Prostate gland (tissue), 2 donors: ENCODE data around the gene ZNF429. TPM values are rescaled to one million over a fixed set of nuclear protein-coding genes. Genes with fewer than 3 reads are reported as not detected.

ENCODE experiments used
- DNase-seq: peaks from one replicate; pipeline ENCODE4 v3.0.0-alpha.2; 2019; ENCODE audit warnings: low spot score
- H3K27ac ChIP-seq, 2 donors: fragments of 200-600 bp; sonication (generic); 2 replicates each; pipeline ENCODE4 v1.5.1; 2017 to 2019
- H3K27me3 ChIP-seq: fragments of 200-600 bp; sonication (generic); replicated peaks from 2 replicates; pipeline ENCODE4 v1.5.1; 2019; ENCODE audit not compliant: insufficient read depth
- H3K36me3 ChIP-seq, 2 donors: fragments of 200-600 bp; sonication (generic); 1 replicate in 1 of 2; 2 replicates in 1 of 2; pipeline versions ENCODE4 v1.5.1 to v1.8.1; 2017 to 2019
- H3K4me1 ChIP-seq: fragments of 200-600 bp; sonication (generic); replicated peaks from 2 replicates; pipeline ENCODE4 v1.5.1; 2019
- H3K4me3 ChIP-seq, 2 donors: fragments of 200-600 bp; sonication (generic); 2 replicates each; pipeline ENCODE4 v1.5.1; 2017 to 2019
- H3K9me3 ChIP-seq: fragments of 200-600 bp; sonication (generic); 2 replicates; pipeline ENCODE4 v1.5.1; 2017
- POLR2A ChIP-seq: fragments of 450-650 bp; IDR thresholded peaks from one replicate; pipeline ENCODE4 v1.6.1; 2016; ENCODE audit warnings: antibody characterized with exemption, mild to moderate bottlenecking
- POLR2AphosphoS5 ChIP-seq: sonication (generic); formaldehyde crosslinking; IDR thresholded peaks from one replicate; pipeline ENCODE4 v1.6.1; 2017; ENCODE audit warnings: antibody characterized with exemption
- WGBS: methylation state at CpG from one replicate; pipeline ENCODE4 v1.1.5; 2018; 5-methylcytosine and 5-hydroxymethylcytosine counted together
- intact Hi-C: fragments of 100-400 bp; cut with DNase I; formaldehyde crosslinking; loops from one replicate; pipeline ENCODE4 v1.14.2; 2022
- total RNA-seq, 2 donors: library from RNA; depleted of rRNA; stranded (reverse); fragments of >200 nt; gene quantifications; one replicate each; pipeline ENCODE4 v1.1.0, GENCODE V29; 2016
- TF ChIP-seq, protein P1 (sequence below), 4 experiments: fragments of 200-600 bp in 2 of 4; fragments of 450-650 bp in 2 of 4; sonication (generic) in 2 of 4; IDR thresholded peaks; 1 replicate in 3 of 4; 2 replicates in 1 of 4; pipeline ENCODE4 v1.5.1; 2016 to 2019; ENCODE audit warnings: antibody characterized with exemption in 4 of 4, mild to moderate bottlenecking in 2 of 4, moderate library complexity in 2 of 4

Gene ZNF429
- total RNA-seq, 2 donors from 2014 or later: 22.7 TPM

DNA sequence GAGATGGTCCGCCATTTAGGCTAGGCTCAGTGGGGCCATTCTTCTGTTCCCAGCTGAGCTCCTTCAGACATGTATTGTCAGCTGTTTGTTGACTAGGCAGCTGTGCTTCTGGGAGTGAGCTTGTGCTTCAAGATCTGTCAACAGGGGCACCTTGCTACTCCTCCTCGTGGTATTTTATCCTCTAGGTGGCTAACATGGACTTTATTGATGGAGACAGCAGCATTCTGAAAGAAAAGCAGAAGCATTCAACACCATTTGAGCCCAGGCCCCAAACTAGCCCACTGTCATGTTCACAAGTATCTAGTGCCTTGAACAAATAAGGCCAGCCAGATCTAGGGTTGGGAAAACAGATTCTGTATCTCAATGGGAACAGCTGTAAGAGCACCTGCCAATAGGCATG, 65.9 kb downstream of the ZNF429 start:
- DNase-seq: no peak
- 67% methylated on average over 2 of the region's 2 CpGs for WGBS
- no peaks in the 10 kb centered on the region for H3K9me3 ChIP-seq
- TF ChIP-seq POLR2A (no peak), POLR2AphosphoS5 (no peak)
- TF ChIP-seq, protein P1, sequence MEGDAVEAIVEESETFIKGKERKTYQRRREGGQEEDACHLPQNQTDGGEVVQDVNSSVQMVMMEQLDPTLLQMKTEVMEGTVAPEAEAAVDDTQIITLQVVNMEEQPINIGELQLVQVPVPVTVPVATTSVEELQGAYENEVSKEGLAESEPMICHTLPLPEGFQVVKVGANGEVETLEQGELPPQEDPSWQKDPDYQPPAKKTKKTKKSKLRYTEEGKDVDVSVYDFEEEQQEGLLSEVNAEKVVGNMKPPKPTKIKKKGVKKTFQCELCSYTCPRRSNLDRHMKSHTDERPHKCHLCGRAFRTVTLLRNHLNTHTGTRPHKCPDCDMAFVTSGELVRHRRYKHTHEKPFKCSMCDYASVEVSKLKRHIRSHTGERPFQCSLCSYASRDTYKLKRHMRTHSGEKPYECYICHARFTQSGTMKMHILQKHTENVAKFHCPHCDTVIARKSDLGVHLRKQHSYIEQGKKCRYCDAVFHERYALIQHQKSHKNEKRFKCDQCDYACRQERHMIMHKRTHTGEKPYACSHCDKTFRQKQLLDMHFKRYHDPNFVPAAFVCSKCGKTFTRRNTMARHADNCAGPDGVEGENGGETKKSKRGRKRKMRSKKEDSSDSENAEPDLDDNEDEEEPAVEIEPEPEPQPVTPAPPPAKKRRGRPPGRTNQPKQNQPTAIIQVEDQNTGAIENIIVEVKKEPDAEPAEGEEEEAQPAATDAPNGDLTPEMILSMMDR (IDR thresholded peaks at IDR 0.05): no peak
- H3K27me3 ChIP-seq: no peaks in the 10 kb centered on the region
- H3K27ac ChIP-seq: no peak overlapping the region
- H3K4me3 ChIP-seq: no peak overlapping the region
- H3K4me1 ChIP-seq: no peaks in the 10 kb centered on the region
- H3K36me3 ChIP-seq: no peaks in the 10 kb centered on the region
- intact Hi-C loops: no loop called here

DNA sequence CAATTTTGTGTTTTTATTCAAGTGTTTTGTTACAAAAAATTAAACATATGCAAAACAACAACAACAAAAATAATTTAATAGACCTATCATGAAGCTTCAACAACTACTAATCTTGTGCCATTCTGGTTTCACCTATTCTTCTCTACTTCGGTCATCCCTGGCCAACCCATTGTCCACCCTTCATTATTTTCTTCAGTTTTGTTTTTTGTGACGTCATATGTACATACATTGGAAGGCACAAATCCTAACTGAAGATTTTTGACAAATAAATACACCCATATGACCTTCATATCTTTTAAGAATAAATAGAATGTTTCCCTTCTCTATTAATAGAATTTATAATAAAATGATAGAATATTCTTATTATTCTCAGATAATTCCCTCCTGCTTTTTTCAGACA, 69.2 kb downstream of the ZNF429 start:
- no peaks in the 10 kb centered on the region for H3K27me3 ChIP-seq
- H3K4me3 ChIP-seq: no peak overlapping the region
- H3K4me1 ChIP-seq: no peaks in the 10 kb centered on the region
- H3K36me3 ChIP-seq: no peaks in the 10 kb centered on the region
- DNase-seq: no peak
- no peak for TF ChIP-seq POLR2A
- no peak for TF ChIP-seq POLR2AphosphoS5
- TF ChIP-seq, protein P1 (IDR thresholded peaks at IDR 0.05): no peak
- intact Hi-C loops: no loop called here
- no peaks in the 10 kb centered on the region for H3K9me3 ChIP-seq
- no peak overlapping the region for H3K27ac ChIP-seq
- 45% methylated on average over 2 of the region's 2 CpGs for WGBS

DNA sequence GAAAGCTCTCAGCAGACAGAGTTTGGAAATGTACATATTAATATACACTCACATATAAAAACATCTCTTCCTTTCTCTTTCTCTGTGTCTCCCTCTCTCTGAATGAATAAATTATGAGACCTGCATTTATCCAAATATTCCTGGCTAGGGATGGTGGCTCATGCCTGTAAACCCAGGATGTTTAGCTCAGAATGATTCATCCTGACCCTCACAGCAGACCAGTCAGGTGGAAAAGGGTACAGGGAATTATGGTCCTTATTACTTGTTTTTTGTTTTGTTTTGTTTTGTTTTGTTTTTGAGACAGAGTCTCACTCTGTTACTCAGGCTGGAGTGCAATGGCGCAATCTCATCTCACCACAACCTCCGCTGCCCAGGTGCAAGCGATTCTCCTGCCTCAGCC, 71.1 kb downstream of the ZNF429 start:
- H3K4me3 ChIP-seq: no peak overlapping the region
- H3K9me3 ChIP-seq: no peaks in the 10 kb centered on the region
- H3K36me3 ChIP-seq: no peaks in the 10 kb centered on the region
- DNase-seq: no peak
- TF ChIP-seq, protein P1 (IDR thresholded peaks at IDR 0.05): no peak
- TF ChIP-seq POLR2A (no peak), POLR2AphosphoS5 (no peak)
- H3K4me1 ChIP-seq: no peaks in the 10 kb centered on the region
- H3K27ac ChIP-seq: no peak overlapping the region
- H3K27me3 ChIP-seq: no peaks in the 10 kb centered on the region
- WGBS: 96% methylated on average over 3 of the region's 3 CpGs
- intact Hi-C loops: no loop called here

DNA sequence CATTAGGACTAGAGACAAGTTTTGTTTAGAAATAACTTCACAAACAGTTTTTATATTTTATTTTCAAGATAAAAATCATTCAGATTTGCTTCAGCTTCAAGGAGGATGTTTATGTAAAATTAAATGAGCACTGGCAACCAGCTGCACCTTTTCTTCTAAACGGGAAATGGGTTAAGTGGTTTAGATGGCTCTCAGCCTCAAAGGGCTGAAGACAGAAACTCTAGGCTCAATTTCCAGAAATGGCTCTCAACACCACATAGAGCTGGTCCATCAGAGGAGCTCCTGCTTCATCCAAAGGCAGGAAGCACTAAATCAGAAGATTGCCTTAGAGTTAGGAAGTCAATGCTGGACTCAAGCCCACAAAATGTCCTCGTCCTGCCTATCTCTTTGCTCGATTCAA, 74.7 kb downstream of the ZNF429 start:
- WGBS: 63% methylated on average over 3 of the region's 3 CpGs
- intact Hi-C loops: no loop called here

DNA sequence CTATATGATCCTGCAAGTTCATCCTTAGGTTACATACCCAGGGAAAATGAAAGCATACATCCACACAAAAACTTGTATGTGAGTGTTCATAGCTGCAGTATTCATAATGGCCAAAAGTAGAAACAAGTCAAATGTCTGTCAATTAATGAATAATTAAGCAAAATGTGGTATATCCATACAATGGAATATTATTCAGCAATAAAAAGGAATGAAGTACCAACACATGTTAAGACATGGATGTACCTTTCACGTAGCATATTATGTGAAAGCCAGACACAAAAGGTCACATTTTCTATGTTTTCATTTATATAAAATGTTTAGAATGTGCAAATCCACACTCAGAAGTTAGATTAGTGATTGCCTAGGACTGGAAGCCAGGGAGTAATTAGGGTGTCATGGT, 75.4 kb downstream of the ZNF429 start:
- Histone ChIP-seq H3K9me3 (no peaks in the 10 kb centered on the region), H3K4me3 (no peak overlapping the region), H3K36me3 (no peaks in the 10 kb centered on the region), H3K27ac (no peak overlapping the region), H3K27me3 (no peaks in the 10 kb centered on the region), H3K4me1 (no peaks in the 10 kb centered on the region)
- 97% methylated on average over 1 of the region's 1 CpG for WGBS
- intact Hi-C loops: no loop called here
- no peak for DNase-seq
- TF ChIP-seq POLR2A (no peak), POLR2AphosphoS5 (no peak)
- TF ChIP-seq, protein P1 (IDR thresholded peaks at IDR 0.05): no peak

More for the DNA sequence above, 74.7 kb downstream of the ZNF429 start:
- H3K4me3 ChIP-seq: no peak overlapping the region
- H3K9me3 ChIP-seq: no peaks in the 10 kb centered on the region
- H3K4me1 ChIP-seq: no peaks in the 10 kb centered on the region
- no peaks in the 10 kb centered on the region for H3K27me3 ChIP-seq
- no peak overlapping the region for H3K27ac ChIP-seq
- no peak for DNase-seq
- TF ChIP-seq POLR2A: no peak
- TF ChIP-seq, protein P1 (IDR thresholded peaks at IDR 0.05): no peak
- TF ChIP-seq POLR2AphosphoS5: no peak
- no peaks in the 10 kb centered on the region for H3K36me3 ChIP-seq
